Activated gamma-delta T cell treated with Interleukin-2 at 50 U/mL for 16 hours (primary cell): Measurements from ENCODE around the gene AKR1A1.
"Not testable (repeated sequence)": the region's sequence is repeated elsewhere in the genome, so short reads cannot be mapped to it uniquely, and the experiment has no call there.

Experiments used
- DNase-seq: peaks from one replicate; pipeline ENCODE4 v3.0.0-alpha.2; 2020

Gene AKR1A1

GRCh38 chr1:45523975-45524374 lies 26.7 kb upstream of the AKR1A1 start:
- DNase-seq: not testable (repeated sequence)

GRCh38 chr1:45526135-45526644 lies 24.4 kb upstream of the AKR1A1 start:
- DNase-seq: no peak

GRCh38 chr1:45530632-45531135 lies 19.9 kb upstream of the AKR1A1 start:
- DNase-seq: no peak

- DNase-seq: no peak
These were observed 18.8 kb upstream of the AKR1A1 start for GRCh38 chr1:45531873-45532272.

GRCh38 chr1:45535988-45536766 lies 14.4 kb upstream of the AKR1A1 start:
- no peak for DNase-seq

GRCh38 chr1:45536886-45537285 lies 13.7 kb upstream of the AKR1A1 start:
- no peak for DNase-seq

GRCh38 chr1:45541193-45541592 lies 9.4 kb upstream of the AKR1A1 start:
- no peak for DNase-seq

GRCh38 chr1:45542591-45542990 lies 8.0 kb upstream of the AKR1A1 start:
- no peak for DNase-seq

GRCh38 chr1:45543581-45544417 lies 6.8 kb upstream of the AKR1A1 start:
- peak; percentile 62 for DNase-seq

- no peak for DNase-seq
These were observed 6.1 kb upstream of the AKR1A1 start for GRCh38 chr1:45544530-45544929.

GRCh38 chr1:45545019-45545493 lies 5.6 kb upstream of the AKR1A1 start:
- no peak for DNase-seq

- no peak for DNase-seq
These were observed 4.9 kb upstream of the AKR1A1 start for GRCh38 chr1:45545553-45546310.

- no peak for DNase-seq
These were observed 1.1 kb downstream of the AKR1A1 start for GRCh38 chr1:45551684-45552083.

GRCh38 chr1:45552331-45552730 lies 1.7 kb downstream of the AKR1A1 start:
- DNase-seq: no peak

GRCh38 chr1:45554198-45554597 lies 3.6 kb downstream of the AKR1A1 start:
- DNase-seq: no peak

GRCh38 chr1:45557422-45557944 lies 6.9 kb downstream of the AKR1A1 start:
- DNase-seq: no peak

- no peak for DNase-seq
These were observed 13.2 kb downstream of the AKR1A1 start for GRCh38 chr1:45563843-45564242.

- DNase-seq: no peak
These were observed 16.1 kb downstream of the AKR1A1 start for GRCh38 chr1:45566722-45567121.

GRCh38 chr1:45567911-45568310 lies 17.3 kb downstream of the AKR1A1 start:
- no peak for DNase-seq

- no peak for DNase-seq
These were observed 17.8 kb downstream of the AKR1A1 start for GRCh38 chr1:45568421-45568820.

GRCh38 chr1:45569571-45569961 lies 18.9 kb downstream of the AKR1A1 start:
- no peak for DNase-seq

- peak; percentile 68 for DNase-seq
These were observed 19.4 kb downstream of the AKR1A1 start for GRCh38 chr1:45569962-45570581.
